ENCODE results near the gene SVIL.
"Not testable (repeated sequence)": the region's sequence is repeated elsewhere in the genome, so short reads cannot be mapped to it uniquely, and the experiment has no call there.

SVIL gene

GRCh38 chr10:29554660-29555059 is 80.1 kb downstream of the SVIL start:
- no peak for DNase-seq (ENCODE audit: low read depth, low spot score)
- no peak overlapping the region for H3K4me3 ChIP-seq (ENCODE audit: low read depth, low read length)
- CTCF ChIA-PET, result interaction anchor here (0.7 to 3.2 kb wide), 9 partner anchors 10 to 304 kb away, joined by 3 to 23 read pairs (median 5); no protein-coding TSS in a partner anchor
- POLR2A ChIA-PET, result no interaction called here
- no peak for TF ChIP-seq CTCF (IDR thresholded peaks at IDR 0.05; ENCODE audit: insufficient read depth, low read length, missing control alignments)

- CTCF ChIA-PET, result interaction anchor here (1.2 to 4.6 kb wide), 7 partner anchors 9 to 41 kb away, joined by 3 to 26 read pairs (median 9); no protein-coding TSS in a partner anchor
Measured at GRCh38 chr10:29553544-29554250, 81.1 kb downstream of the SVIL start.

GRCh38 chr10:29553116-29553515 is 81.7 kb downstream of the SVIL start:
- CTCF ChIA-PET, result interaction anchor here (1.2 to 4.6 kb wide), 6 partner anchors 11 to 41 kb away, joined by 3 to 26 read pairs (median 7); no protein-coding TSS in a partner anchor
- DNase-seq (ENCODE audit: low read depth, low spot score); H3K4me3 ChIP-seq (ENCODE audit: low read depth, low read length); POLR2A ChIA-PET: not testable (repeated sequence)

More at GRCh38 chr10:29553544-29554250, 81.1 kb downstream of the SVIL start:
- DNase-seq (ENCODE audit: low read depth, low spot score), result no peak
- no peak overlapping the region for H3K4me3 ChIP-seq (ENCODE audit: low read depth, low read length)
- POLR2A ChIA-PET, result no interaction called here
- no peak for TF ChIP-seq CTCF (IDR thresholded peaks at IDR 0.05; ENCODE audit: insufficient read depth, low read length, missing control alignments)

- CTCF ChIA-PET, result interaction anchor here (4.6 kb wide), 1 partner anchor 14 kb away, joined by 26 read pairs; no protein-coding TSS in a partner anchor
- H3K4me3 ChIP-seq (ENCODE audit: low read depth, low read length); DNase-seq (ENCODE audit: low read depth, low spot score); POLR2A ChIA-PET: not testable (repeated sequence)
Measured at GRCh38 chr10:29549493-29549892, 85.3 kb downstream of the SVIL start.

- TF ChIP-seq CTCF (IDR thresholded peaks at IDR 0.05; ENCODE audit: insufficient read depth, low read length, missing control alignments), result no peak
- no peak overlapping the region for H3K4me3 ChIP-seq (ENCODE audit: low read depth, low read length)
- CTCF ChIA-PET, result interaction anchor here (1.9 kb wide), 1 partner anchor 11 kb away, joined by 9 read pairs; no protein-coding TSS in a partner anchor
- DNase-seq (ENCODE audit: low read depth, low spot score), result no peak
- POLR2A ChIA-PET, result no interaction called here
Measured at GRCh38 chr10:29546773-29547313, 87.9 kb downstream of the SVIL start.

- DNase-seq (ENCODE audit: low read depth, low spot score), result no peak
- ChIA-PET CTCF (interaction anchor here (1.7 to 2.3 kb wide), 2 partner anchors 10 kb away, joined by 9 to 17 read pairs; no protein-coding TSS in a partner anchor), POLR2A (no interaction called here)
- no peak overlapping the region for H3K4me3 ChIP-seq (ENCODE audit: low read depth, low read length)
- no peak for TF ChIP-seq CTCF (IDR thresholded peaks at IDR 0.05; ENCODE audit: insufficient read depth, low read length, missing control alignments)
Measured at GRCh38 chr10:29545122-29545521, 89.6 kb downstream of the SVIL start.

GRCh38 chr10:29543715-29544114 is 91.1 kb downstream of the SVIL start:
- DNase-seq (ENCODE audit: low read depth, low spot score), result no peak
- ChIA-PET CTCF (interaction anchor here (1.3 to 2.3 kb wide), 3 partner anchors 8 to 46 kb away, joined by 6 to 17 read pairs (median 9); no protein-coding TSS in a partner anchor), POLR2A (no interaction called here)
- H3K4me3 ChIP-seq (ENCODE audit: low read depth, low read length), result no peak overlapping the region
- TF ChIP-seq CTCF (IDR thresholded peaks at IDR 0.05; ENCODE audit: insufficient read depth, low read length, missing control alignments), result no peak

All from AG04449 (cell line).